Testis (tissue), 3 donors: ENCODE data around the gene ZNF512. TPM values are rescaled to one million over a fixed set of nuclear protein-coding genes. Genes with fewer than 3 reads are reported as not detected.
"Not testable (repeated sequence)": the region's sequence is repeated elsewhere in the genome, so short reads cannot be mapped to it uniquely, and the experiment has no call there.

Source experiments
- DNase-seq: peaks from one replicate; pipeline ENCODE4 v3.0.0-alpha.2; 2019
- H3K27ac ChIP-seq, 2 donors: fragments of 200-600 bp; sonication (generic); one replicate each; pipeline ENCODE4 v1.5.1; 2019
- H3K27me3 ChIP-seq: fragments of 200-600 bp; sonication (generic); one replicate; pipeline ENCODE4 v1.5.1; 2019
- H3K36me3 ChIP-seq: fragments of 200-600 bp; sonication (generic); one replicate; pipeline ENCODE4 v1.5.1; 2017; ENCODE audit warnings: low read depth; ENCODE audit errors: missing control alignments
- H3K4me1 ChIP-seq: fragments of 200-600 bp; sonication (generic); one replicate; pipeline ENCODE4 v1.5.1; 2019
- H3K4me3 ChIP-seq, 2 donors: fragments of 200-600 bp; sonication (generic); one replicate each; pipeline ENCODE4 v1.5.1; 2017 to 2019
- H3K9me3 ChIP-seq: fragments of 200-600 bp; sonication (generic); one replicate; pipeline ENCODE4 v1.5.1; 2017
- CTCF ChIP-seq, 3 experiments: fragments of 450-650 bp in 2 of 3; fragments of 200-600 bp in 1 of 3; sonication (generic) in 1 of 3; IDR thresholded peaks; one replicate each; pipeline ENCODE4 v1.5.1; 2016 to 2019; ENCODE audit warnings: antibody characterized with exemption in 3 of 3, mild to moderate bottlenecking in 2 of 3, moderate library complexity in 1 of 3
- POLR2A ChIP-seq: fragments of 450-650 bp; IDR thresholded peaks from one replicate; pipeline ENCODE4 v1.6.1; 2017; ENCODE audit warnings: antibody characterized with exemption, mild to moderate bottlenecking, moderate library complexity
- WGBS, 2 donors: methylation state at CpG; one replicate each; pipeline ENCODE4 v1.1.5; 2018; 5-methylcytosine and 5-hydroxymethylcytosine counted together
- intact Hi-C: fragments of 100-400 bp; cut with DNase I; formaldehyde crosslinking; loops from one replicate; pipeline ENCODE4 v1.15.1; 2023; ENCODE audit warnings: low total_unique reads
- polyA plus RNA-seq: library from polyadenylated mRNA; stranded (reverse); fragments of 350-450 nt; fragmentation: Illumina TruSeq; extraction: RNeasy Lipid Tissue Mini Kit (QIAGEN cat#74804); gene quantifications from one replicate; pipeline ENCODE4 v1.2.3, GENCODE V29; 2014; ENCODE audit warnings: low read depth, low replicate concordance; ENCODE audit not compliant: insufficient read depth
- total RNA-seq, 2 donors: library from RNA; depleted of rRNA; stranded (reverse); fragments of >200 nt; gene quantifications; one replicate each; pipeline ENCODE4 v1.2.3, GENCODE V29; 2016

The ZNF512 gene
- total and polyA plus RNA-seq, 3 donors from 2014 or later, result 33.6 to 64.9 (median 60.6) TPM

- no peaks in the 10 kb centered on the region for H3K27me3 ChIP-seq
- 94 to 95% methylated on average over 2 of the region's 2 CpGs for WGBS, 2 donors
- intact Hi-C loops, result no loop called here
These were observed 31.1 kb downstream of the ZNF512 start for GRCh38 chr2:27613985-27614384.

GRCh38 chr2:27615316-27615715, 32.5 kb downstream of the ZNF512 start:
- no peak for DNase-seq
- Histone ChIP-seq H3K9me3 (no peaks in the 10 kb centered on the region), H3K27ac (no peak overlapping the region), H3K27me3 (no peaks in the 10 kb centered on the region), H3K4me1 (no peaks in the 10 kb centered on the region), H3K36me3 (no peaks in the 10 kb centered on the region), H3K4me3 (no peak overlapping the region)
- TF ChIP-seq CTCF (IDR thresholded peaks at IDR 0.05) (no peak), POLR2A (no peak)
- intact Hi-C loops, result no loop called here
- WGBS, 2 donors, result 94 to 95% methylated on average over 3 of the region's 3 CpGs

More at GRCh38 chr2:27613985-27614384, 31.1 kb downstream of the ZNF512 start:
- H3K27ac ChIP-seq, result no peak overlapping the region
- TF ChIP-seq CTCF (IDR thresholded peaks at IDR 0.05) (no peak), POLR2A (no peak)
- no peak for DNase-seq
- no peaks in the 10 kb centered on the region for H3K36me3 ChIP-seq
- no peaks in the 10 kb centered on the region for H3K4me1 ChIP-seq
- no peaks in the 10 kb centered on the region for H3K9me3 ChIP-seq
- no peak overlapping the region for H3K4me3 ChIP-seq

GRCh38 chr2:27621524-27621923, 38.7 kb downstream of the ZNF512 start:
- WGBS, 2 donors, result 70 to 82% methylated on average over 1 of the region's 1 CpG
- no peak for DNase-seq
- TF ChIP-seq POLR2A, result no peak
- TF ChIP-seq CTCF (IDR thresholded peaks at IDR 0.05), result no peak
- no peaks in the 10 kb centered on the region for H3K36me3 ChIP-seq
- no peaks in the 10 kb centered on the region for H3K9me3 ChIP-seq
- H3K4me3 ChIP-seq, result no peak overlapping the region
- no peaks in the 10 kb centered on the region for H3K27me3 ChIP-seq
- no peak overlapping the region for H3K27ac ChIP-seq
- no peaks in the 10 kb centered on the region for H3K4me1 ChIP-seq
- intact Hi-C loops, result no loop called here

- Histone ChIP-seq H3K27me3 (no peaks in the 10 kb centered on the region), H3K4me3 (no peak overlapping the region), H3K27ac (no peak overlapping the region), H3K4me1 (peaks cover 2% of the 10 kb centered on the region), H3K9me3 (no peaks in the 10 kb centered on the region), H3K36me3 (no peaks in the 10 kb centered on the region)
- intact Hi-C loops, result no loop called here
- no peak for TF ChIP-seq POLR2A
- TF ChIP-seq CTCF (IDR thresholded peaks at IDR 0.05), result no peak
- WGBS, 2 donors, result 87 to 93% methylated on average over 3 of the region's 3 CpGs
- no peak for DNase-seq
These were observed 40.1 kb downstream of the ZNF512 start for GRCh38 chr2:27622921-27623384.

GRCh38 chr2:27624943-27625342, 42.1 kb downstream of the ZNF512 start:
- Histone ChIP-seq H3K36me3 (no peaks in the 10 kb centered on the region), H3K4me1 (peaks cover 5% of the 10 kb centered on the region), H3K9me3 (no peaks in the 10 kb centered on the region), H3K4me3 (no peak overlapping the region), H3K27ac (no peak overlapping the region), H3K27me3 (no peaks in the 10 kb centered on the region)
- TF ChIP-seq POLR2A, result no peak
- TF ChIP-seq CTCF (IDR thresholded peaks at IDR 0.05), result no peak
- DNase-seq, result no peak
- intact Hi-C loops, result no loop called here

- intact Hi-C loops, H3K36me3 ChIP-seq, H3K27ac ChIP-seq, DNase-seq, H3K9me3 ChIP-seq, H3K4me1 ChIP-seq, H3K27me3 ChIP-seq, H3K4me3 ChIP-seq: not testable (repeated sequence)
- WGBS, 2 donors, result 74 to 80% methylated on average over 1 of the region's 1 CpG
These were observed 43.5 kb downstream of the ZNF512 start for GRCh38 chr2:27626323-27626722.

GRCh38 chr2:27626921-27627320, 44.1 kb downstream of the ZNF512 start:
- intact Hi-C loops, H3K36me3 ChIP-seq, H3K4me1 ChIP-seq, H3K9me3 ChIP-seq, DNase-seq, H3K4me3 ChIP-seq, H3K27me3 ChIP-seq: not testable (repeated sequence)
- WGBS, 2 donors, result 22 to 45% methylated on average over 3 of the region's 3 CpGs
- peak overlapping the region in 1 of 2 donors; percentile 20 for H3K27ac ChIP-seq
